HEK293 (cell line): ENCODE results near the gene TNFRSF18.

Experiments
- CTCF ChIA-PET: fragments of 350-600 bp; formaldehyde crosslinking; extraction: SDS; loops from one replicate; lab custom pipeline; 2021; ENCODE audit warnings: antibody characterized with exemption; lab: Yijun Ruan, JAX
- POLR2A ChIA-PET: fragments of 300-600 bp; formaldehyde crosslinking; extraction: SDS; loops from one replicate; lab custom pipeline; 2020; ENCODE audit warnings: antibody characterized with exemption, inconsistent platforms; lab: Yijun Ruan, JAX
- H3K27ac ChIP-seq: fragments of 200-500 bp; sonication (Bioruptor generic); 2 replicates; pipeline ENCODE4 v1.5.1; 2014; ENCODE audit warnings: low read depth, low read length, control low read depth, inconsistent platforms; ENCODE audit errors: extremely low read depth
- H3K36me3 ChIP-seq, 2 experiments: fragments of 200-500 bp in 1 of 2; sonication (Bioruptor generic) in 1 of 2; 1 replicate in 1 of 2; 2 replicates in 1 of 2; pipeline ENCODE4 v1.5.1; 2014 to 2017; ENCODE audit warnings: inconsistent platforms in 2 of 2, low read length in 2 of 2; ENCODE audit not compliant: control insufficient read depth in 2 of 2, insufficient read depth in 1 of 2
- H3K4me1 ChIP-seq: fragments of 200-500 bp; sonication (Bioruptor generic); 2 replicates; pipeline ENCODE4 v1.5.1; 2014; ENCODE audit warnings: mild to moderate bottlenecking, low read length, inconsistent platforms; ENCODE audit not compliant: control insufficient read depth, insufficient read depth
- H3K4me3 ChIP-seq: 2 replicates; pipeline ENCODE4 v1.5.1; 2011; ENCODE audit warnings: low read depth, mild to moderate bottlenecking, control low read depth, low read length, moderate library complexity
- H3K9me3 ChIP-seq: fragments of 200-500 bp; sonication (Bioruptor generic); 2 replicates; pipeline ENCODE4 v1.5.1; 2014; ENCODE audit warnings: low read depth, low read length, inconsistent platforms; ENCODE audit not compliant: control insufficient read depth, insufficient read depth
- KLF17 ChIP-seq: fragments of 450-650 bp; formaldehyde crosslinking; IDR thresholded peaks from 2 replicates; pipeline ENCODE4 v1.5.1; 2016; ENCODE audit warnings: missing biosample characterization, missing genetic modification characterization
- KLF9 ChIP-seq: fragments of 450-650 bp; formaldehyde crosslinking; IDR thresholded peaks from 2 replicates; pipeline ENCODE4 v1.5.1; 2016; ENCODE audit warnings: missing biosample characterization, missing genetic modification characterization, low read depth
- SCRT2 ChIP-seq: fragments of 450-650 bp; formaldehyde crosslinking; IDR thresholded peaks from 2 replicates; pipeline ENCODE4 v1.5.1; 2016; ENCODE audit warnings: missing biosample characterization, missing genetic modification characterization
- SETDB1 ChIP-seq: IDR thresholded peaks from one replicate; pipeline ENCODE4 v1.6.1; 2017; ENCODE audit warnings: mild to moderate bottlenecking, low read length, moderate library complexity, mixed read lengths; ENCODE audit not compliant: insufficient read length
- WT1 ChIP-seq: fragments of 450-650 bp; formaldehyde crosslinking; IDR thresholded peaks from 2 replicates; pipeline ENCODE4 v1.5.1; 2016; ENCODE audit warnings: missing biosample characterization, missing genetic modification characterization
- ZBTB21 ChIP-seq: fragments of 450-650 bp; formaldehyde crosslinking; IDR thresholded peaks from 2 replicates; pipeline ENCODE4 v1.5.1; 2017; ENCODE audit warnings: missing biosample characterization, missing genetic modification characterization
- ZIC2 ChIP-seq: fragments of 450-650 bp; formaldehyde crosslinking; IDR thresholded peaks from 2 replicates; pipeline ENCODE4 v1.5.1; 2016; ENCODE audit warnings: missing biosample characterization, missing genetic modification characterization
- ZNF121 ChIP-seq: fragments of 450-650 bp; formaldehyde crosslinking; IDR thresholded peaks from 2 replicates; pipeline ENCODE4 v1.5.1; 2016; ENCODE audit warnings: missing biosample characterization, missing genetic modification characterization
- ZNF133 ChIP-seq: fragments of 450-650 bp; formaldehyde crosslinking; IDR thresholded peaks from 2 replicates; pipeline ENCODE4 v1.5.1; 2016; ENCODE audit warnings: missing biosample characterization, missing genetic modification characterization
- ZNF2 ChIP-seq: fragments of 450-650 bp; formaldehyde crosslinking; IDR thresholded peaks from 2 replicates; pipeline ENCODE4 v1.5.1; 2016; ENCODE audit warnings: missing biosample characterization, missing genetic modification characterization
- ZNF239 ChIP-seq: fragments of 450-650 bp; formaldehyde crosslinking; IDR thresholded peaks from 2 replicates; pipeline ENCODE4 v1.5.1; 2016; ENCODE audit warnings: missing biosample characterization, missing genetic modification characterization
- ZNF266 ChIP-seq: fragments of 450-650 bp; formaldehyde crosslinking; IDR thresholded peaks from 2 replicates; pipeline ENCODE4 v1.5.1; 2016; ENCODE audit warnings: missing biosample characterization, missing genetic modification characterization, low read depth
- ZNF280C ChIP-seq: fragments of 450-650 bp; formaldehyde crosslinking; IDR thresholded peaks from 2 replicates; pipeline ENCODE4 v1.5.1; 2016; ENCODE audit warnings: missing biosample characterization, missing genetic modification characterization
- ZNF350 ChIP-seq: fragments of 450-650 bp; formaldehyde crosslinking; IDR thresholded peaks from 2 replicates; pipeline ENCODE4 v1.5.0; 2017; ENCODE audit warnings: missing biosample characterization, mild to moderate bottlenecking, missing genetic modification characterization
- ZNF549 ChIP-seq: fragments of 450-650 bp; IDR thresholded peaks from 2 replicates; pipeline ENCODE4 v1.5.1; 2018; ENCODE audit warnings: missing biosample characterization, missing genetic modification characterization, mild to moderate bottlenecking, inconsistent platforms, moderate library complexity
- ZNF610 ChIP-seq: fragments of 450-650 bp; formaldehyde crosslinking; IDR thresholded peaks from 2 replicates; pipeline ENCODE4 v1.5.1; 2016; ENCODE audit warnings: missing biosample characterization, missing genetic modification characterization, borderline replicate concordance
- ZNF747 ChIP-seq: fragments of 450-650 bp; formaldehyde crosslinking; IDR thresholded peaks from 2 replicates; pipeline ENCODE4 v1.5.1; 2016; ENCODE audit warnings: missing biosample characterization, missing genetic modification characterization
- ZNF776 ChIP-seq: fragments of 450-650 bp; formaldehyde crosslinking; IDR thresholded peaks from 2 replicates; pipeline ENCODE4 v1.5.0; 2017; ENCODE audit warnings: missing biosample characterization, missing genetic modification characterization, borderline replicate concordance
- ZNF785 ChIP-seq: fragments of 450-650 bp; formaldehyde crosslinking; IDR thresholded peaks from 2 replicates; pipeline ENCODE4 v1.5.1; 2016; ENCODE audit warnings: missing biosample characterization, missing genetic modification characterization
- ZNF791 ChIP-seq: fragments of 450-650 bp; formaldehyde crosslinking; IDR thresholded peaks from 2 replicates; pipeline ENCODE4 v1.5.1; 2016; ENCODE audit warnings: missing biosample characterization, missing genetic modification characterization
- ZSCAN18 ChIP-seq: fragments of 450-650 bp; formaldehyde crosslinking; IDR thresholded peaks from 2 replicates; pipeline ENCODE4 v1.5.1; 2016; ENCODE audit warnings: missing biosample characterization, missing genetic modification characterization
- ZSCAN5A ChIP-seq: fragments of 450-650 bp; formaldehyde crosslinking; IDR thresholded peaks from 2 replicates; pipeline ENCODE4 v1.5.1; 2016; ENCODE audit warnings: missing biosample characterization, missing genetic modification characterization

Gene TNFRSF18

GRCh38 chr1:1191734-1192133, 14.7 kb downstream of the TNFRSF18 start:
- H3K9me3 ChIP-seq: no peaks in the 10 kb centered on the region
- H3K4me1 ChIP-seq: no peaks in the 10 kb centered on the region
- no peaks in the 10 kb centered on the region for H3K36me3 ChIP-seq
- ChIA-PET CTCF (no interaction called here), POLR2A (no interaction called here)
- no peak overlapping the region for H3K27ac ChIP-seq
- H3K4me3 ChIP-seq: no peak overlapping the region
- TF ChIP-seq SETDB1: peak; percentile 46
- TF ChIP-seq ZNF266 (tag by site-specific recombination): no peak
- no peak for TF ChIP-seq ZNF133

GRCh38 chr1:1189111-1189510, 17.3 kb downstream of the TNFRSF18 start:
- Histone ChIP-seq H3K27ac (no peak overlapping the region), H3K36me3 (no peaks in the 10 kb centered on the region), H3K4me1 (no peaks in the 10 kb centered on the region), H3K9me3 (no peaks in the 10 kb centered on the region), H3K4me3 (no peak overlapping the region)
- POLR2A ChIA-PET: no interaction called here
- CTCF ChIA-PET: interaction anchor here (0.6 kb wide), 1 partner anchor 252 kb away, joined by 3 read pairs; no protein-coding TSS in a partner anchor
- TF ChIP-seq ZIC2 (tag by site-specific recombination): no peak
- TF ChIP-seq ZNF121 (tag by site-specific recombination): no peak
- TF ChIP-seq ZNF239: no peak
- no peak for TF ChIP-seq ZNF2 (tag by site-specific recombination)
- no peak for TF ChIP-seq ZBTB21
- no peak for TF ChIP-seq ZNF350 (tag by site-specific recombination)
- no peak for TF ChIP-seq SCRT2 (tag by site-specific recombination)
- no peak for TF ChIP-seq ZNF785 (tag by site-specific recombination)
- TF ChIP-seq ZNF280C: no peak
- no peak for TF ChIP-seq ZNF791
- no peak for TF ChIP-seq ZSCAN5A
- TF ChIP-seq ZSCAN18 (tag by site-specific recombination): no peak
- TF ChIP-seq WT1 (tag by site-specific recombination): no peak
- no peak for TF ChIP-seq KLF9 (tag by site-specific recombination)
- no peak for TF ChIP-seq ZNF747 (tag by site-specific recombination)
- no peak for TF ChIP-seq KLF17 (tag by site-specific recombination)
- no peak for TF ChIP-seq ZNF610
- no peak for TF ChIP-seq ZNF776 (tag by site-specific recombination)
- no peak for TF ChIP-seq ZNF549 (tag by site-specific recombination)
